AG09309 (cell line): Measurements from ENCODE around the gene MARK2.

Source experiments
- DNase-seq: peaks from one replicate; pipeline ENCODE4 v3.0.0-alpha.2; 2010; ENCODE audit warnings: low read depth
- H3K4me3 ChIP-seq: 2 replicates; pipeline ENCODE4 v1.5.1; 2011; ENCODE audit warnings: mild to moderate bottlenecking, low read depth, low read length, moderate library complexity; ENCODE audit not compliant: control insufficient read depth
- TF ChIP-seq, protein P1 (sequence below): IDR thresholded peaks from 2 replicates; pipeline ENCODE4 v1.5.1; 2011; ENCODE audit warnings: mild to moderate bottlenecking, low read depth, low read length, inconsistent platforms; ENCODE audit not compliant: insufficient read depth, control insufficient read depth; ENCODE audit errors: missing control alignments

MARK2 gene

DNA sequence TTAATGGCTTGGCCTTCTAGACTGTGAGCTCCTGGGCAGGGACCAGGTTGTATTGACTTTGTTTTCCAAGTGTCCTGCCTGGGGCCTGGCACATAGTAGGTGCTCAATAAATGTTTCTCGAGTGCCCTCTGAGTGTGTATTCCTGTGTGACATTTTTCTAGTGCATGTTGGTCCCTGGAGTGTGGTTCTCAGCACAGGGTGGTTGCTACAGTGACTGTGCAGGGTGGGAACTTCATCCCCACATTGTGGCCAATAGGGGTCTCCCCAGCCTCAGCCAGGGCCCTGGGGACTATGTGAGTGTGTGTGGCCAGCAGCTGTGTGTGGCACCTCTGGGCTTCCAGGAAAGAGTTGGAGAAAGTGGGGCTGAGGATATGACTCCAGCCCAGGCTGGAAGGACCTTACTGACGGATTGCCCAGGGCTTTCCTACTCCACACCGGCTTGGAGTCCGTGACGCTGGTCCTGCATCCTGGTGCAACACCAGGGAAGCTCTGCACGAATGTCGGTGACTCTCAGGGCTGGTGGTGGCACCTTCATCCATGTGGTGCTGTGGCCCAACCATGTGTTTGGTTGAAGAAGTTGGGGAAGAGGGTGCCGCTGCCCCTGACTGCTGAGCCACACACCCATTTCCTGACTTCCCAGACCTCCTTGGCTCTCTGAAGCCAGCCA lies 9.0 kb upstream of the MARK2 start:
- H3K4me3 ChIP-seq = no peak overlapping the region
- DNase-seq = no peak
- TF ChIP-seq, protein P1, sequence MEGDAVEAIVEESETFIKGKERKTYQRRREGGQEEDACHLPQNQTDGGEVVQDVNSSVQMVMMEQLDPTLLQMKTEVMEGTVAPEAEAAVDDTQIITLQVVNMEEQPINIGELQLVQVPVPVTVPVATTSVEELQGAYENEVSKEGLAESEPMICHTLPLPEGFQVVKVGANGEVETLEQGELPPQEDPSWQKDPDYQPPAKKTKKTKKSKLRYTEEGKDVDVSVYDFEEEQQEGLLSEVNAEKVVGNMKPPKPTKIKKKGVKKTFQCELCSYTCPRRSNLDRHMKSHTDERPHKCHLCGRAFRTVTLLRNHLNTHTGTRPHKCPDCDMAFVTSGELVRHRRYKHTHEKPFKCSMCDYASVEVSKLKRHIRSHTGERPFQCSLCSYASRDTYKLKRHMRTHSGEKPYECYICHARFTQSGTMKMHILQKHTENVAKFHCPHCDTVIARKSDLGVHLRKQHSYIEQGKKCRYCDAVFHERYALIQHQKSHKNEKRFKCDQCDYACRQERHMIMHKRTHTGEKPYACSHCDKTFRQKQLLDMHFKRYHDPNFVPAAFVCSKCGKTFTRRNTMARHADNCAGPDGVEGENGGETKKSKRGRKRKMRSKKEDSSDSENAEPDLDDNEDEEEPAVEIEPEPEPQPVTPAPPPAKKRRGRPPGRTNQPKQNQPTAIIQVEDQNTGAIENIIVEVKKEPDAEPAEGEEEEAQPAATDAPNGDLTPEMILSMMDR = peak; percentile 38

GRCh38 chr11:63831326-63831725 lies 7.6 kb upstream of the MARK2 start:
- no peak for DNase-seq
- TF ChIP-seq, protein P1 = no peak
- H3K4me3 ChIP-seq = no peak overlapping the region

GRCh38 chr11:63832336-63832735 lies 6.6 kb upstream of the MARK2 start:
- TF ChIP-seq, protein P1 = no peak
- no peak for DNase-seq
- no peak overlapping the region for H3K4me3 ChIP-seq

DNA sequence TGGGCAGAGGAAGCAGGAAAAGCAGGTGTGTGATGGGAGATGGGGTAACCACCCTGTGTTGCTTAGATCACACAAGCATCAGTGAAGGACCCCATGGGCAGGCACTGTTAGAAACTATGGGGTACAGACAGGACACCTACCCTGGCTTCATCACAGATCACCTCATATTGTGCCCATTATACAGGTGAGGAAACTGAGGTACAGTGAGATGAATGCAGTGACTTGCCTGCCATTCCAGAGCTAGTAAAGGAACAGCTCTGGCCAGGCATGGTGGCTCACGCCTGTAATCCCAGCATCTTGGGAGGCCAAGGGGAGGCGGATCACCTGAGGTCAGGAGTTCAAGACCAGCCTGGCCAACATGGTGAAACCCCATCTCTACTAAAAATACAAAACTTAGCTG lies 5.9 kb upstream of the MARK2 start:
- DNase-seq = no peak
- TF ChIP-seq, protein P1 = no peak

GRCh38 chr11:63834535-63835157 lies 4.3 kb upstream of the MARK2 start:
- TF ChIP-seq, protein P1 = no peak
- no peak for DNase-seq
- no peak overlapping the region for H3K4me3 ChIP-seq

More for the DNA sequence above, 5.9 kb upstream of the MARK2 start:
- H3K4me3 ChIP-seq = no peak overlapping the region

GRCh38 chr11:63835158-63835545 lies 3.8 kb upstream of the MARK2 start:
- TF ChIP-seq, protein P1 = no peak
- DNase-seq = no peak
- no peak overlapping the region for H3K4me3 ChIP-seq
